ENCODE results near the gene ZNF474.

GRCh38 chr5:122097391-122097790 lies 32.0 kb upstream of the ZNF474 start:
- TF ChIP-seq ZNF530 (tag by site-specific recombination; IDR thresholded peaks at IDR 0.05; ENCODE audit: low read depth): no peak
- TF ChIP-seq, protein P1, sequence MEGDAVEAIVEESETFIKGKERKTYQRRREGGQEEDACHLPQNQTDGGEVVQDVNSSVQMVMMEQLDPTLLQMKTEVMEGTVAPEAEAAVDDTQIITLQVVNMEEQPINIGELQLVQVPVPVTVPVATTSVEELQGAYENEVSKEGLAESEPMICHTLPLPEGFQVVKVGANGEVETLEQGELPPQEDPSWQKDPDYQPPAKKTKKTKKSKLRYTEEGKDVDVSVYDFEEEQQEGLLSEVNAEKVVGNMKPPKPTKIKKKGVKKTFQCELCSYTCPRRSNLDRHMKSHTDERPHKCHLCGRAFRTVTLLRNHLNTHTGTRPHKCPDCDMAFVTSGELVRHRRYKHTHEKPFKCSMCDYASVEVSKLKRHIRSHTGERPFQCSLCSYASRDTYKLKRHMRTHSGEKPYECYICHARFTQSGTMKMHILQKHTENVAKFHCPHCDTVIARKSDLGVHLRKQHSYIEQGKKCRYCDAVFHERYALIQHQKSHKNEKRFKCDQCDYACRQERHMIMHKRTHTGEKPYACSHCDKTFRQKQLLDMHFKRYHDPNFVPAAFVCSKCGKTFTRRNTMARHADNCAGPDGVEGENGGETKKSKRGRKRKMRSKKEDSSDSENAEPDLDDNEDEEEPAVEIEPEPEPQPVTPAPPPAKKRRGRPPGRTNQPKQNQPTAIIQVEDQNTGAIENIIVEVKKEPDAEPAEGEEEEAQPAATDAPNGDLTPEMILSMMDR (tag by site-specific recombination; IDR thresholded peaks at IDR 0.05): no peak
- TF ChIP-seq KLF10 (tag by site-specific recombination; IDR thresholded peaks at IDR 0.05): no peak
- TF ChIP-seq ZNF791 (tag by site-specific recombination; IDR thresholded peaks at IDR 0.05): no peak
- TF ChIP-seq KLF16 (tag by site-specific recombination; IDR thresholded peaks at IDR 0.05): no peak
- TF ChIP-seq ZNF510 (tag by site-specific recombination; IDR thresholded peaks at IDR 0.05; ENCODE audit: insufficient replicate concordance): no peak
- TF ChIP-seq, protein P2, sequence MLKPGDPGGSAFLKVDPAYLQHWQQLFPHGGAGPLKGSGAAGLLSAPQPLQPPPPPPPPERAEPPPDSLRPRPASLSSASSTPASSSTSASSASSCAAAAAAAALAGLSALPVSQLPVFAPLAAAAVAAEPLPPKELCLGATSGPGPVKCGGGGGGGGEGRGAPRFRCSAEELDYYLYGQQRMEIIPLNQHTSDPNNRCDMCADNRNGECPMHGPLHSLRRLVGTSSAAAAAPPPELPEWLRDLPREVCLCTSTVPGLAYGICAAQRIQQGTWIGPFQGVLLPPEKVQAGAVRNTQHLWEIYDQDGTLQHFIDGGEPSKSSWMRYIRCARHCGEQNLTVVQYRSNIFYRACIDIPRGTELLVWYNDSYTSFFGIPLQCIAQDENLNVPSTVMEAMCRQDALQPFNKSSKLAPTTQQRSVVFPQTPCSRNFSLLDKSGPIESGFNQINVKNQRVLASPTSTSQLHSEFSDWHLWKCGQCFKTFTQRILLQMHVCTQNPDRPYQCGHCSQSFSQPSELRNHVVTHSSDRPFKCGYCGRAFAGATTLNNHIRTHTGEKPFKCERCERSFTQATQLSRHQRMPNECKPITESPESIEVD (tag by site-specific recombination; IDR thresholded peaks at IDR 0.05): no peak
- no peak for TF ChIP-seq ZSCAN18 (tag by site-specific recombination; IDR thresholded peaks at IDR 0.05)
- TF ChIP-seq, protein P3, sequence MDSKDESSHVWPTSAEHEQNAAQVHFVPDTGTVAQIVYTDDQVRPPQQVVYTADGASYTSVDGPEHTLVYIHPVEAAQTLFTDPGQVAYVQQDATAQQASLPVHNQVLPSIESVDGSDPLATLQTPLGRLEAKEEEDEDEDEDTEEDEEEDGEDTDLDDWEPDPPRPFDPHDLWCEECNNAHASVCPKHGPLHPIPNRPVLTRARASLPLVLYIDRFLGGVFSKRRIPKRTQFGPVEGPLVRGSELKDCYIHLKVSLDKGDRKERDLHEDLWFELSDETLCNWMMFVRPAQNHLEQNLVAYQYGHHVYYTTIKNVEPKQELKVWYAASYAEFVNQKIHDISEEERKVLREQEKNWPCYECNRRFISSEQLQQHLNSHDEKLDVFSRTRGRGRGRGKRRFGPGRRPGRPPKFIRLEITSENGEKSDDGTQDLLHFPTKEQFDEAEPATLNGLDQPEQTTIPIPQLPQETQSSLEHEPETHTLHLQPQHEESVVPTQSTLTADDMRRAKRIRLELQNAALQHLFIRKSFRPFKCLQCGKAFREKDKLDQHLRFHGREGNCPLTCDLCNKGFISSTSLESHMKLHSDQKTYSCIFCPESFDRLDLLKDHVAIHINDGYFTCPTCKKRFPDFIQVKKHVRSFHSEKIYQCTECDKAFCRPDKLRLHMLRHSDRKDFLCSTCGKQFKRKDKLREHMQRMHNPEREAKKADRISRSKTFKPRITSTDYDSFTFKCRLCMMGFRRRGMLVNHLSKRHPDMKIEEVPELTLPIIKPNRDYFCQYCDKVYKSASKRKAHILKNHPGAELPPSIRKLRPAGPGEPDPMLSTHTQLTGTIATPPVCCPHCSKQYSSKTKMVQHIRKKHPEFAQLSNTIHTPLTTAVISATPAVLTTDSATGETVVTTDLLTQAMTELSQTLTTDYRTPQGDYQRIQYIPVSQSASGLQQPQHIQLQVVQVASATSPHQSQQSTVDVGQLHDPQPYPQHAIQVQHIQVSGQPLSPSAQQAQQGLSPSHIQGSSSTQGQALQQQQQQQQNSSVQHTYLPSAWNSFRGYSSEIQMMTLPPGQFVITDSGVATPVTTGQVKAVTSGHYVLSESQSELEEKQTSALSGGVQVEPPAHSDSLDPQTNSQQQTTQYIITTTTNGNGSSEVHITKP (tag by site-specific recombination; IDR thresholded peaks at IDR 0.05): no peak
- TF ChIP-seq SETDB1 (IDR thresholded peaks at IDR 0.05; ENCODE audit: insufficient read length, low read length): no peak

Measured in HEK293 (cell line).